ENCODE results near the gene TMEM141.
"Not testable (repeated sequence)": the region's sequence is repeated elsewhere in the genome, so short reads cannot be mapped to it uniquely, and the experiment has no call there.

The TMEM141 gene

GRCh38 chr9:136829412-136829811, 38.3 kb downstream of the TMEM141 start:
- H3K27me3 ChIP-seq (ENCODE audit: control insufficient read depth, insufficient read depth, low read length): no peaks in the 10 kb centered on the region
- no peak overlapping the region for H3K27ac ChIP-seq (ENCODE audit: low read length)
- H3K36me3 ChIP-seq (ENCODE audit: control insufficient read depth, insufficient read depth, low read length): peaks cover 60% of the 10 kb centered on the region
- no peak overlapping the region for H3K4me3 ChIP-seq (ENCODE audit: low read length)
- DNase-seq (ENCODE audit: low read depth, low spot score): no peak
- no peaks in the 10 kb centered on the region for H3K9me3 ChIP-seq (ENCODE audit: control insufficient read depth, insufficient read depth, low read length)
- no peaks in the 10 kb centered on the region for H3K4me1 ChIP-seq (ENCODE audit: control insufficient read depth, insufficient read depth, low read length)
- no CpG with 5 or more reads among the region's 14 CpGs for WGBS (ENCODE audit: insufficient coverage, insufficient read length)

- Histone ChIP-seq H3K27me3 (ENCODE audit: control insufficient read depth, insufficient read depth, low read length) (no peaks in the 10 kb centered on the region), H3K4me1 (ENCODE audit: control insufficient read depth, insufficient read depth, low read length) (no peaks in the 10 kb centered on the region), H3K27ac (ENCODE audit: low read length) (no peak overlapping the region), H3K9me3 (ENCODE audit: control insufficient read depth, insufficient read depth, low read length) (no peaks in the 10 kb centered on the region), H3K36me3 (ENCODE audit: control insufficient read depth, insufficient read depth, low read length) (peaks cover 55% of the 10 kb centered on the region), H3K4me3 (ENCODE audit: low read length) (no peak overlapping the region)
- WGBS (ENCODE audit: insufficient coverage, insufficient read length): no CpG with 5 or more reads among the region's 41 CpGs
- DNase-seq (ENCODE audit: low read depth, low spot score): no peak
Observed at GRCh38 chr9:136829981-136830885, 39.1 kb downstream of the TMEM141 start.

GRCh38 chr9:136831002-136831719, 40.0 kb downstream of the TMEM141 start:
- H3K36me3 ChIP-seq (ENCODE audit: control insufficient read depth, insufficient read depth, low read length): peaks cover 49% of the 10 kb centered on the region
- no peak for DNase-seq (ENCODE audit: low read depth, low spot score)
- no peaks in the 10 kb centered on the region for H3K27me3 ChIP-seq (ENCODE audit: control insufficient read depth, insufficient read depth, low read length)
- no peaks in the 10 kb centered on the region for H3K4me1 ChIP-seq (ENCODE audit: control insufficient read depth, insufficient read depth, low read length)
- WGBS (ENCODE audit: insufficient coverage, insufficient read length): no CpG with 5 or more reads among the region's 30 CpGs
- H3K9me3 ChIP-seq (ENCODE audit: control insufficient read depth, insufficient read depth, low read length): no peaks in the 10 kb centered on the region
- H3K27ac ChIP-seq (ENCODE audit: low read length): no peak overlapping the region
- H3K4me3 ChIP-seq (ENCODE audit: low read length): no peak overlapping the region

- Histone ChIP-seq H3K4me3 (ENCODE audit: low read length) (no peak overlapping the region), H3K27ac (ENCODE audit: low read length) (no peak overlapping the region), H3K27me3 (ENCODE audit: control insufficient read depth, insufficient read depth, low read length) (no peaks in the 10 kb centered on the region), H3K9me3 (ENCODE audit: control insufficient read depth, insufficient read depth, low read length) (no peaks in the 10 kb centered on the region), H3K36me3 (ENCODE audit: control insufficient read depth, insufficient read depth, low read length) (peaks cover 46% of the 10 kb centered on the region), H3K4me1 (ENCODE audit: control insufficient read depth, insufficient read depth, low read length) (no peaks in the 10 kb centered on the region)
- no peak for DNase-seq (ENCODE audit: low read depth, low spot score)
- no CpG with 5 or more reads among the region's 23 CpGs for WGBS (ENCODE audit: insufficient coverage, insufficient read length)
Observed at GRCh38 chr9:136831720-136832104, 40.6 kb downstream of the TMEM141 start.

- Histone ChIP-seq H3K27me3 (ENCODE audit: control insufficient read depth, insufficient read depth, low read length) (no peaks in the 10 kb centered on the region), H3K27ac (ENCODE audit: low read length) (no peak overlapping the region), H3K4me1 (ENCODE audit: control insufficient read depth, insufficient read depth, low read length) (no peaks in the 10 kb centered on the region), H3K36me3 (ENCODE audit: control insufficient read depth, insufficient read depth, low read length) (peaks cover 39% of the 10 kb centered on the region), H3K4me3 (ENCODE audit: low read length) (no peak overlapping the region), H3K9me3 (ENCODE audit: control insufficient read depth, insufficient read depth, low read length) (no peaks in the 10 kb centered on the region)
- DNase-seq (ENCODE audit: low read depth, low spot score): no peak
- no CpG with 5 or more reads among the region's 9 CpGs for WGBS (ENCODE audit: insufficient coverage, insufficient read length)
Observed at GRCh38 chr9:136832581-136832980, 41.4 kb downstream of the TMEM141 start.

GRCh38 chr9:136833381-136834048, 42.4 kb downstream of the TMEM141 start:
- H3K4me3 ChIP-seq (ENCODE audit: low read length); H3K9me3 ChIP-seq (ENCODE audit: control insufficient read depth, insufficient read depth, low read length); H3K4me1 ChIP-seq (ENCODE audit: control insufficient read depth, insufficient read depth, low read length); H3K27me3 ChIP-seq (ENCODE audit: control insufficient read depth, insufficient read depth, low read length); H3K27ac ChIP-seq (ENCODE audit: low read length); DNase-seq (ENCODE audit: low read depth, low spot score): not testable (repeated sequence)
- H3K36me3 ChIP-seq (ENCODE audit: control insufficient read depth, insufficient read depth, low read length): peaks cover 34% of the 10 kb centered on the region
- WGBS (ENCODE audit: insufficient coverage, insufficient read length): no CpG with 5 or more reads among the region's 16 CpGs

GRCh38 chr9:136835162-136835931, 44.2 kb downstream of the TMEM141 start:
- Histone ChIP-seq H3K4me3 (ENCODE audit: low read length) (no peak overlapping the region), H3K9me3 (ENCODE audit: control insufficient read depth, insufficient read depth, low read length) (no peaks in the 10 kb centered on the region), H3K36me3 (ENCODE audit: control insufficient read depth, insufficient read depth, low read length) (peaks cover 31% of the 10 kb centered on the region), H3K27ac (ENCODE audit: low read length) (no peak overlapping the region), H3K4me1 (ENCODE audit: control insufficient read depth, insufficient read depth, low read length) (peaks cover under 1% of the 10 kb centered on the region; the same call in 1 of the 2 replicates), H3K27me3 (ENCODE audit: control insufficient read depth, insufficient read depth, low read length) (no peaks in the 10 kb centered on the region)
- no peak for DNase-seq (ENCODE audit: low read depth, low spot score)
- no CpG with 5 or more reads among the region's 36 CpGs for WGBS (ENCODE audit: insufficient coverage, insufficient read length)

- H3K4me3 ChIP-seq (ENCODE audit: low read length): no peak overlapping the region
- no peaks in the 10 kb centered on the region for H3K9me3 ChIP-seq (ENCODE audit: control insufficient read depth, insufficient read depth, low read length)
- H3K27ac ChIP-seq (ENCODE audit: low read length): no peak overlapping the region
- H3K27me3 ChIP-seq (ENCODE audit: control insufficient read depth, insufficient read depth, low read length): no peaks in the 10 kb centered on the region
- peaks cover 6% of the 10 kb centered on the region; the same call in 1 of the 2 replicates for H3K4me1 ChIP-seq (ENCODE audit: control insufficient read depth, insufficient read depth, low read length)
- DNase-seq (ENCODE audit: low read depth, low spot score): no peak
- no CpG with 5 or more reads among the region's 21 CpGs for WGBS (ENCODE audit: insufficient coverage, insufficient read length)
- H3K36me3 ChIP-seq (ENCODE audit: control insufficient read depth, insufficient read depth, low read length): peaks cover 24% of the 10 kb centered on the region
Observed at GRCh38 chr9:136835932-136836904, 45.1 kb downstream of the TMEM141 start.

- no peak overlapping the region for H3K4me3 ChIP-seq (ENCODE audit: low read length)
- H3K27ac ChIP-seq (ENCODE audit: low read length): no peak overlapping the region
- no peak for DNase-seq (ENCODE audit: low read depth, low spot score)
- peaks cover 14% of the 10 kb centered on the region for H3K4me1 ChIP-seq (ENCODE audit: control insufficient read depth, insufficient read depth, low read length)
- no peaks in the 10 kb centered on the region for H3K9me3 ChIP-seq (ENCODE audit: control insufficient read depth, insufficient read depth, low read length)
- peaks cover 15% of the 10 kb centered on the region for H3K36me3 ChIP-seq (ENCODE audit: control insufficient read depth, insufficient read depth, low read length)
- H3K27me3 ChIP-seq (ENCODE audit: control insufficient read depth, insufficient read depth, low read length): no peaks in the 10 kb centered on the region
- WGBS (ENCODE audit: insufficient coverage, insufficient read length): no CpG with 5 or more reads among the region's 27 CpGs
Observed at GRCh38 chr9:136837146-136837855, 46.2 kb downstream of the TMEM141 start.
